ENCODE results near the gene MYH9.
"Not testable (repeated sequence)": the region's sequence is repeated elsewhere in the genome, so short reads cannot be mapped to it uniquely, and the experiment has no call there.

Gene MYH9

GRCh38 chr22:36281781-36282327, 105.9 kb downstream of the MYH9 start:
- DNase-seq (ENCODE audit: insufficient read length, low spot score) (no peak), FAIRE-seq (no peak)
- TF ChIP-seq CTCF (IDR thresholded peaks at IDR 0.05; ENCODE audit: insufficient read depth, missing control alignments) = no peak

- DNase-seq (ENCODE audit: insufficient read length, low spot score) = no peak
- no peak for FAIRE-seq
- no peak for TF ChIP-seq CTCF (IDR thresholded peaks at IDR 0.05; ENCODE audit: insufficient read depth, missing control alignments)
These were observed 107.4 kb downstream of the MYH9 start for GRCh38 chr22:36280379-36280778.

GRCh38 chr22:36279219-36279666, 108.5 kb downstream of the MYH9 start:
- FAIRE-seq (no peak), DNase-seq (ENCODE audit: insufficient read length, low spot score) (no peak)
- no peak for TF ChIP-seq CTCF (IDR thresholded peaks at IDR 0.05; ENCODE audit: insufficient read depth, missing control alignments)

- TF ChIP-seq CTCF (IDR thresholded peaks at IDR 0.05; ENCODE audit: insufficient read depth, missing control alignments) = peak; percentile 56
- FAIRE-seq (no peak), DNase-seq (ENCODE audit: insufficient read length, low spot score) (no peak)
These were observed 110.1 kb downstream of the MYH9 start for GRCh38 chr22:36277482-36278291.

GRCh38 chr22:36274531-36274930, 113.2 kb downstream of the MYH9 start:
- TF ChIP-seq CTCF (IDR thresholded peaks at IDR 0.05; ENCODE audit: insufficient read depth, missing control alignments) = no peak
- no peak for FAIRE-seq
- DNase-seq (ENCODE audit: insufficient read length, low spot score) = no peak

- FAIRE-seq; DNase-seq (ENCODE audit: insufficient read length, low spot score): not testable (repeated sequence)
These were observed 115.8 kb downstream of the MYH9 start for GRCh38 chr22:36271951-36272350.

GRCh38 chr22:36271231-36271630, 116.5 kb downstream of the MYH9 start:
- not testable (repeated sequence) for FAIRE-seq; DNase-seq (ENCODE audit: insufficient read length, low spot score)

- TF ChIP-seq CTCF (IDR thresholded peaks at IDR 0.05; ENCODE audit: insufficient read depth, missing control alignments) = no peak
- FAIRE-seq (no peak), DNase-seq (ENCODE audit: insufficient read length, low spot score) (no peak)
These were observed 119.8 kb downstream of the MYH9 start for GRCh38 chr22:36267896-36268485.
